GM21526 (cell line): ENCODE data around the gene DROSHA.
"Not testable (repeated sequence)": the region's sequence is repeated elsewhere in the genome, so short reads cannot be mapped to it uniquely, and the experiment has no call there.

Experiments used
- ATAC-seq: cut with Tn5 transposase; IDR thresholded peaks from one replicate; pipeline ENCODE4 v1.9.1; 2021; ENCODE audit warnings: moderate library complexity; ENCODE audit not compliant: unreplicated experiment, low FRiP score

DROSHA gene

GRCh38 chr5:31427013-31427723 is 104.7 kb downstream of the DROSHA start:
- no peak for ATAC-seq

GRCh38 chr5:31421806-31422586 is 109.9 kb downstream of the DROSHA start:
- no peak for ATAC-seq

GRCh38 chr5:31417512-31417911 is 114.4 kb downstream of the DROSHA start:
- ATAC-seq: no peak

- ATAC-seq: no peak
These were observed 115.3 kb downstream of the DROSHA start for GRCh38 chr5:31416547-31416946.

- ATAC-seq: no peak
These were observed 115.9 kb downstream of the DROSHA start for GRCh38 chr5:31415960-31416359.

GRCh38 chr5:31415009-31415923 is 116.6 kb downstream of the DROSHA start:
- no peak for ATAC-seq

- ATAC-seq: no peak
These were observed 118.7 kb downstream of the DROSHA start for GRCh38 chr5:31413030-31413812.

GRCh38 chr5:31412324-31412723 is 119.6 kb downstream of the DROSHA start:
- no peak for ATAC-seq

- no peak for ATAC-seq
These were observed 121.8 kb downstream of the DROSHA start for GRCh38 chr5:31410089-31410488.

GRCh38 chr5:31408814-31409213 is 123.1 kb downstream of the DROSHA start:
- no peak for ATAC-seq

- no peak for ATAC-seq
These were observed 123.8 kb downstream of the DROSHA start for GRCh38 chr5:31407921-31408693.

- ATAC-seq: no peak
These were observed 127.6 kb downstream of the DROSHA start for GRCh38 chr5:31404325-31404724.

GRCh38 chr5:31401691-31402090 is 130.2 kb downstream of the DROSHA start:
- no peak for ATAC-seq

GRCh38 chr5:31397926-31398557 is 133.9 kb downstream of the DROSHA start:
- no peak for ATAC-seq

- ATAC-seq: no peak
These were observed 135.1 kb downstream of the DROSHA start for GRCh38 chr5:31396611-31397295.

- ATAC-seq: not testable (repeated sequence)
These were observed 136.3 kb downstream of the DROSHA start for GRCh38 chr5:31395450-31396045.

GRCh38 chr5:31393126-31393525 is 138.8 kb downstream of the DROSHA start:
- ATAC-seq: no peak

- ATAC-seq: no peak
These were observed 139.8 kb downstream of the DROSHA start for GRCh38 chr5:31392061-31392460.
